PC-3 (cell line): ENCODE results near the gene BICRAL. TPM values are rescaled to one million over a fixed set of nuclear protein-coding genes. Genes with fewer than 3 reads are reported as not detected.
"Not testable (repeated sequence)": the region's sequence is repeated elsewhere in the genome, so short reads cannot be mapped to it uniquely, and the experiment has no call there.

Source experiments
- ATAC-seq: fragments of 200-7000 bp; cut with Tn5 transposase; 2 replicates; pipeline ENCODE4 v1.9.1; 2020; ENCODE audit warnings: mild to moderate bottlenecking, moderate library complexity
- BruUV-seq: library from RNA; stranded (reverse); fragments of 400-500 nt; replicated peaks from 2 replicates; lab custom pipeline; 2021; lab: Mats Ljungman, UMichigan
- CTCF ChIA-PET: fragments of 300-600 bp; sonication (Branson Sonifier 250); formaldehyde crosslinking; loops from one replicate; lab custom pipeline; 2022; ENCODE audit warnings: antibody characterized with exemption; lab: Charles Lee
- POLR2A ChIA-PET: fragments of 300-600 bp; sonication (Branson Sonifier 250); formaldehyde crosslinking; loops from one replicate; lab custom pipeline; 2022; ENCODE audit warnings: antibody characterized with exemption; ENCODE audit not compliant: unreplicated experiment; lab: Charles Lee
- DNase-seq: peaks from one replicate; pipeline ENCODE4 v3.0.0-alpha.2; 2015
- H2AFZ ChIP-seq: fragments of 300-600 bp; sonication (generic); 2 replicates; pipeline ENCODE4 v1.6.0; 2016; ENCODE audit warnings: antibody characterized with exemption, low read length
- H3F3A ChIP-seq: fragments of 300-600 bp; sonication (generic); one replicate; pipeline ENCODE4 v1.6.0; 2017; ENCODE audit warnings: antibody characterized with exemption, low read length, control low read depth, mild to moderate bottlenecking; ENCODE audit not compliant: unreplicated experiment
- H3K27ac ChIP-seq: fragments of 300-600 bp; sonication (generic); 2 replicates; pipeline ENCODE4 v1.5.1; 2016; ENCODE audit warnings: mild to moderate bottlenecking, low read length
- H3K27me3 ChIP-seq: fragments of 300-600 bp; sonication (generic); 2 replicates; pipeline ENCODE4 v1.6.1; 2016; ENCODE audit warnings: low read length, mixed read lengths
- H3K36me3 ChIP-seq: fragments of 300-600 bp; sonication (generic); 2 replicates; pipeline ENCODE4 v1.6.1; 2016; ENCODE audit warnings: low read depth, mixed run types, low read length, mixed read lengths
- H3K4me1 ChIP-seq: fragments of 300-600 bp; sonication (generic); 2 replicates; pipeline ENCODE4 v1.5.1; 2016; ENCODE audit warnings: low read length; ENCODE audit not compliant: insufficient read depth
- H3K4me2 ChIP-seq: fragments of 300-600 bp; sonication (generic); 2 replicates; pipeline ENCODE4 v1.6.0; 2016; ENCODE audit warnings: low read length
- H3K4me3 ChIP-seq: fragments of 300-600 bp; sonication (generic); 2 replicates; pipeline ENCODE4 v1.5.1; 2016; ENCODE audit warnings: mild to moderate bottlenecking, low read length, mixed read lengths
- H3K79me2 ChIP-seq: fragments of 300-600 bp; sonication (generic); 2 replicates; pipeline ENCODE4 v1.6.1; 2017; ENCODE audit warnings: low read length, mixed read lengths
- H3K9ac ChIP-seq: fragments of 300-600 bp; sonication (generic); 2 replicates; pipeline ENCODE4 v1.6.0; 2016; ENCODE audit warnings: mild to moderate bottlenecking, low read length
- H3K9me2 ChIP-seq: fragments of 300-600 bp; sonication (generic); replicated peaks from 2 replicates; pipeline ENCODE4 v1.6.1; 2016; ENCODE audit warnings: mixed run types, low read length, mixed read lengths
- H3K9me3 ChIP-seq: fragments of 300-600 bp; sonication (generic); 2 replicates; pipeline ENCODE4 v1.6.1; 2016; ENCODE audit warnings: low read length, mixed read lengths
- H4K20me1 ChIP-seq: fragments of 300-600 bp; sonication (generic); 2 replicates; pipeline ENCODE4 v1.6.1; 2016; ENCODE audit warnings: low read length, mixed read lengths
- EZH2 ChIP-seq: fragments of 300-600 bp; sonication (generic); IDR thresholded peaks from one replicate; pipeline ENCODE4 v1.6.1; 2017; ENCODE audit warnings: antibody characterized with exemption, mild to moderate bottlenecking, low read length; ENCODE audit not compliant: unreplicated experiment
- EZH2phosphoT487 ChIP-seq: fragments of 300-600 bp; sonication (generic); IDR thresholded peaks from 2 replicates; pipeline ENCODE4 v1.6.1; 2018; ENCODE audit warnings: mild to moderate bottlenecking, antibody characterized with exemption, low read length, borderline replicate concordance
- intact Hi-C: fragments of 100-400 bp; cut with micrococcal nuclease; formaldehyde crosslinking; loops from 2 replicates; pipeline ENCODE4 v1.9.0; 2023
- total RNA-seq: library from RNA; depleted of rRNA; stranded (reverse); fragments of >200 nt; gene quantifications from 2 replicates; pipeline ENCODE4 v1.2.3, GENCODE V29; 2014
- TF ChIP-seq, protein P1 (sequence below): fragments of 300-600 bp; sonication (generic); conservative IDR thresholded peaks from 2 replicates; pipeline ENCODE4 v1.5.1; 2017; ENCODE audit warnings: antibody characterized with exemption, low read depth, mild to moderate bottlenecking, low read length

The BICRAL gene
- total RNA-seq, 1 experiment from 2014 or later: 3.3 TPM

DNA sequence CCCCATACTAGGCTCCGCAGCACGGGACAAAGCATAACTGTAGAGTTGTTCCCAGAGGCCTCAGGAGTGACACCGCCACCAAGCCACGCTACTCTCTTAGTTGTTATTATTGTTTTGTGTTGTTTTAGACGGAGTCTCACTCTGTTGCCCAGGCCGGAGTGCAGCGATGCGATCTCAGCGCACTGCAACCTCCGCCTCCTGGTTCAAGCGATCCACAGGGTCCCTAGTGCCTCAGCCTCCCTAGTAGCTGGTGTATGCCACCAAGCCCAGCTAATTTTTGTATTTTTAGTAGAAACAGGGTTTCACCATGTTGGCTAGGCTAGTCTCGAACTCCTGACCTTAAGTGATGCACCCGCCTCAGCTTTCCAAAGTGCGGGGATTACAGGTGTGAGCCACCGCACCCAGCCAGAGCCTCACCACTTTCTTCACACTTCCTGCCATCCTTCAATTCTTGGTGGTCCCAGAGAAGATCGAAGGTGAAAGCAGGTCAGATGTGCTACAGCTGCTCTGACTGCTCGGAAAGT, 109.4 kb downstream of the BICRAL start:
- Histone ChIP-seq H3K27me3 (no peaks in the 10 kb centered on the region), H3K4me3 (peak overlapping the region; percentile 84), H3K4me2 (peak overlapping the region; percentile 88), H3K9ac (peak overlapping the region; percentile 88), H3K4me1 (peaks cover 9% of the 10 kb centered on the region), H3K9me3 (no peaks in the 10 kb centered on the region), H3K27ac (peak overlapping the region; percentile 87), H3K36me3 (no peaks in the 10 kb centered on the region; the same call in 1 of the 2 replicates), H4K20me1 (no peaks in the 10 kb centered on the region), H3F3A (no peaks in the 10 kb centered on the region), H2AFZ (peak overlapping the region; percentile 88), H3K79me2 (no peaks in the 10 kb centered on the region), H3K9me2 (no peaks in the 10 kb centered on the region)
- ATAC-seq: no peak
- DNase-seq: no peak
- BruUV-seq: no TSS peak
- ChIA-PET POLR2A (no interaction called here), CTCF (no interaction called here)
- TF ChIP-seq, protein P1, sequence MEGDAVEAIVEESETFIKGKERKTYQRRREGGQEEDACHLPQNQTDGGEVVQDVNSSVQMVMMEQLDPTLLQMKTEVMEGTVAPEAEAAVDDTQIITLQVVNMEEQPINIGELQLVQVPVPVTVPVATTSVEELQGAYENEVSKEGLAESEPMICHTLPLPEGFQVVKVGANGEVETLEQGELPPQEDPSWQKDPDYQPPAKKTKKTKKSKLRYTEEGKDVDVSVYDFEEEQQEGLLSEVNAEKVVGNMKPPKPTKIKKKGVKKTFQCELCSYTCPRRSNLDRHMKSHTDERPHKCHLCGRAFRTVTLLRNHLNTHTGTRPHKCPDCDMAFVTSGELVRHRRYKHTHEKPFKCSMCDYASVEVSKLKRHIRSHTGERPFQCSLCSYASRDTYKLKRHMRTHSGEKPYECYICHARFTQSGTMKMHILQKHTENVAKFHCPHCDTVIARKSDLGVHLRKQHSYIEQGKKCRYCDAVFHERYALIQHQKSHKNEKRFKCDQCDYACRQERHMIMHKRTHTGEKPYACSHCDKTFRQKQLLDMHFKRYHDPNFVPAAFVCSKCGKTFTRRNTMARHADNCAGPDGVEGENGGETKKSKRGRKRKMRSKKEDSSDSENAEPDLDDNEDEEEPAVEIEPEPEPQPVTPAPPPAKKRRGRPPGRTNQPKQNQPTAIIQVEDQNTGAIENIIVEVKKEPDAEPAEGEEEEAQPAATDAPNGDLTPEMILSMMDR: no peak
- TF ChIP-seq EZH2phosphoT487 (no peak), EZH2 (no peak)
- intact Hi-C loops: no loop called here

DNA sequence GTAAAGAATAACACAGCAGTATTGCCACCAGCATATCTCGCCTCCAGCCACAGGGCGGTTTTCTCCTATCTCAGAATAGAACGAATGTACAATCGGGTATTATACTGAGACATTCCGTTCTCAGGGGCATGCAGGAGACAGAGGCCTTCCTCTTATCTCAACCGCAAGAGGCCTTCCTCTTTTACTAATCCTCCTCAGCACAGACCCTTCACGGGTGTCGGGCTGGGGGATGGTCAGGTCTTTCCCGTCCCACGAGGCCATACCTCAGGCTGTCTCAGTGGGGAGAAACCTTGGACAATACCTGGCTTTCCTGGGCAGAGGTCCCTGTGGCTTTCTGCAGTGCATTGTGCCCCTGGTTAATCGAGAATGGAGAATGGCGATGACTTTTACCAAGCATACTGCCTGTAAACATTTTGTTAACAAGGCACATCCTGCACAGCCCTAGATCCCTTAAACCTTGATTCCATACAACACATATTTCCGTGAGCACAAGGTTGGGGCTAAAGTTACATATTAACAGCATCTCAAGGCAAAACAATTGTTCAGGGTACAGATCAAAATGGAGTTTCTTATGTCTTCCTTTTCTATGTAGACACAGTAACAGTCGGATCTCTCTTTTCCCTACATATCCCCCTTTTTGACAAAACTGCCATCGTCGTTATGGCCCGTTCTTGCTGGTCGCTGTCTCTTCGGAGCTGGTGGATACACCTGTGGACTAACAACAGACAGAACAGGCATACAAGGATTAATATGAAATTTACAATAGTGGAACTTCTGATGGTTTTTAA, 112.4 kb downstream of the BICRAL start:
- DNase-seq, H3K9me2 ChIP-seq, POLR2A ChIA-PET, H3F3A ChIP-seq, H4K20me1 ChIP-seq, intact Hi-C loops, H3K4me2 ChIP-seq, H3K9ac ChIP-seq, ATAC-seq, CTCF ChIA-PET, H3K4me3 ChIP-seq, H2AFZ ChIP-seq, BruUV-seq, H3K27ac ChIP-seq, H3K79me2 ChIP-seq, H3K27me3 ChIP-seq, H3K9me3 ChIP-seq, H3K36me3 ChIP-seq: not testable (repeated sequence)
- H3K4me1 ChIP-seq: peaks cover 12% of the 10 kb centered on the region

GRCh38 chr6:42896178-42896719, 114.4 kb downstream of the BICRAL start:
- no TSS peak for BruUV-seq
- no peak overlapping the region for H3K4me2 ChIP-seq
- intact Hi-C loops: no loop called here
- H3K9ac ChIP-seq: no peak overlapping the region
- TF ChIP-seq EZH2phosphoT487: no peak
- TF ChIP-seq EZH2: no peak
- TF ChIP-seq, protein P1: no peak
- H3K4me3 ChIP-seq: no peak overlapping the region
- no peaks in the 10 kb centered on the region for H3K27me3 ChIP-seq
- POLR2A ChIA-PET: no interaction called here
- DNase-seq (no peak), ATAC-seq (no peak)
- H3K27ac ChIP-seq: no peak overlapping the region
- H3K9me2 ChIP-seq: no peaks in the 10 kb centered on the region
- H3K9me3 ChIP-seq: no peaks in the 10 kb centered on the region
- H3K79me2 ChIP-seq: no peaks in the 10 kb centered on the region
- H4K20me1 ChIP-seq: no peaks in the 10 kb centered on the region
- CTCF ChIA-PET: no interaction called here
- no peak overlapping the region for H2AFZ ChIP-seq
- 0 out of 2 replicates have a peak, but pooled peaks cover 7% of the 10 kb centered on the region for H3K4me1 ChIP-seq
- H3K36me3 ChIP-seq: no peaks in the 10 kb centered on the region
- H3F3A ChIP-seq: no peaks in the 10 kb centered on the region
